HG02852 (cell line): ENCODE measurements around the gene DEDD2.

Source experiments
- ATAC-seq: cut with Tn5 transposase; IDR thresholded peaks from one replicate; pipeline ENCODE4 v1.9.1; 2021; ENCODE audit warnings: mild to moderate bottlenecking, moderate library complexity; ENCODE audit not compliant: unreplicated experiment

The DEDD2 gene

GRCh38 chr19:42249149-42249750 is 31.8 kb upstream of the DEDD2 start:
- no peak for ATAC-seq

- ATAC-seq, result no peak
Measured at GRCh38 chr19:42248270-42249148, 31.0 kb upstream of the DEDD2 start.

GRCh38 chr19:42247640-42248199 is 30.2 kb upstream of the DEDD2 start:
- no peak for ATAC-seq

- ATAC-seq, result no peak
Measured at GRCh38 chr19:42246922-42247639, 29.6 kb upstream of the DEDD2 start.

GRCh38 chr19:42246143-42246921 is 28.9 kb upstream of the DEDD2 start:
- no peak for ATAC-seq

- ATAC-seq, result no peak
Measured at GRCh38 chr19:42245231-42245630, 27.8 kb upstream of the DEDD2 start.

GRCh38 chr19:42244347-42245220 is 27.1 kb upstream of the DEDD2 start:
- no peak for ATAC-seq

- peak; percentile 58 for ATAC-seq
Measured at GRCh38 chr19:42242512-42243409, 25.3 kb upstream of the DEDD2 start, which contains the start of gene GSK3A. Gene GSK3A (minus strand): TSS chr19:42242602. CDS start chr19:42242465, 137 bp downstream.

GRCh38 chr19:42242069-42242511 is 24.6 kb upstream of the DEDD2 start:
- ATAC-seq, result peak; percentile 0

GRCh38 chr19:42241279-42241678 is 23.8 kb upstream of the DEDD2 start:
- ATAC-seq, result no peak

- ATAC-seq, result no peak
Measured at GRCh38 chr19:42239544-42240220, 22.2 kb upstream of the DEDD2 start.

GRCh38 chr19:42235181-42235580 is 17.7 kb upstream of the DEDD2 start:
- ATAC-seq, result no peak

- no peak for ATAC-seq
Measured at GRCh38 chr19:42234364-42234763, 16.9 kb upstream of the DEDD2 start.

- no peak for ATAC-seq
Measured at GRCh38 chr19:42233678-42234292, 16.3 kb upstream of the DEDD2 start.

- no peak for ATAC-seq
Measured at GRCh38 chr19:42233106-42233505, 15.6 kb upstream of the DEDD2 start.

- ATAC-seq, result no peak
Measured at GRCh38 chr19:42232435-42232834, 15.0 kb upstream of the DEDD2 start.

GRCh38 chr19:42230571-42230970 is 13.1 kb upstream of the DEDD2 start:
- ATAC-seq, result no peak
